Esophagus muscularis mucosa (tissue), 3 donors: Measurements from ENCODE around the gene DOCK3.

ENCODE experiments used
- POLR2A ChIP-seq: fragments of 450-650 bp; IDR thresholded peaks from one replicate; pipeline ENCODE4 v1.6.1; 2017; ENCODE audit warnings: antibody characterized with exemption, moderate library complexity, mild to moderate bottlenecking, low read depth
- POLR2AphosphoS5 ChIP-seq, 2 donors: sonication (generic); formaldehyde crosslinking; IDR thresholded peaks; one replicate each; pipeline ENCODE4 v1.6.1; 2017; ENCODE audit warnings: antibody characterized with exemption in 2 of 2
- TF ChIP-seq, protein P1 (sequence below), 3 experiments: fragments of 200-600 bp in 2 of 3; fragments of 450-650 bp in 1 of 3; sonication (generic) in 2 of 3; IDR thresholded peaks; one replicate each; pipeline ENCODE4 v1.5.1; 2017 to 2019; ENCODE audit warnings: antibody characterized with exemption in 3 of 3, mild to moderate bottlenecking in 2 of 3, moderate library complexity in 1 of 3

DNA sequence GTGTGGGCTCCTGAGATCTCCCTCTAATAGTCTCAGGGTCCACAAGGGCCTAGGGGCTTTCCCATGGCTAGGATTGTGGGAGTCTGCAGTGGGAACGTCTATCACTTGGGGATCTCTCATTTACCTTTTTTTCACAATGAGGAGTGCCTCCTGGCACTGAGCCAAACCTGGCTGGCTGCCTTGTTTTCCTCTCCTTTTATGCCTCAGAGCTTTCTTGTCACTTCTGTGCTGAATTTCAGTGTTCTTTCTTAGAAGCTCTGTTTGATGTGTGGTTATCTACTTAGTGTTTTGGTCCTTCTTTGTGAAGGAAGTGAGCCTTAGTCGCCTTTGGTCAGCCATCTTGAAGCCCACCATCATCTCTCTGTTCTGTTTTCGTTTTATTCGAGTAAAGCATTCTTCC, 33.9 kb downstream of the DOCK3 start:
- TF ChIP-seq, protein P1, sequence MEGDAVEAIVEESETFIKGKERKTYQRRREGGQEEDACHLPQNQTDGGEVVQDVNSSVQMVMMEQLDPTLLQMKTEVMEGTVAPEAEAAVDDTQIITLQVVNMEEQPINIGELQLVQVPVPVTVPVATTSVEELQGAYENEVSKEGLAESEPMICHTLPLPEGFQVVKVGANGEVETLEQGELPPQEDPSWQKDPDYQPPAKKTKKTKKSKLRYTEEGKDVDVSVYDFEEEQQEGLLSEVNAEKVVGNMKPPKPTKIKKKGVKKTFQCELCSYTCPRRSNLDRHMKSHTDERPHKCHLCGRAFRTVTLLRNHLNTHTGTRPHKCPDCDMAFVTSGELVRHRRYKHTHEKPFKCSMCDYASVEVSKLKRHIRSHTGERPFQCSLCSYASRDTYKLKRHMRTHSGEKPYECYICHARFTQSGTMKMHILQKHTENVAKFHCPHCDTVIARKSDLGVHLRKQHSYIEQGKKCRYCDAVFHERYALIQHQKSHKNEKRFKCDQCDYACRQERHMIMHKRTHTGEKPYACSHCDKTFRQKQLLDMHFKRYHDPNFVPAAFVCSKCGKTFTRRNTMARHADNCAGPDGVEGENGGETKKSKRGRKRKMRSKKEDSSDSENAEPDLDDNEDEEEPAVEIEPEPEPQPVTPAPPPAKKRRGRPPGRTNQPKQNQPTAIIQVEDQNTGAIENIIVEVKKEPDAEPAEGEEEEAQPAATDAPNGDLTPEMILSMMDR (IDR thresholded peaks at IDR 0.05): no peak
- no peak for TF ChIP-seq POLR2A
- TF ChIP-seq POLR2AphosphoS5 (IDR thresholded peaks at IDR 0.05): no peak
